ENCODE measurements around the gene PODNL1.
A peak's percentile ranks its signal among the peaks of the same experiment; 100 is the strongest.

PODNL1 gene

GRCh38 chr19:13902993-13903555 is 35.1 kb downstream of the PODNL1 start:
- Histone ChIP-seq H3K4me1 (ENCODE audit: control insufficient read depth, insufficient read depth, low read length) (no peaks in the 10 kb centered on the region; the same call in 1 of the 2 replicates), H3K4me3 (ENCODE audit: low read depth, low read length) (no peak overlapping the region), H3K9me3 (ENCODE audit: control insufficient read depth, insufficient read depth, low read depth, low read length) (no peaks in the 10 kb centered on the region), H3K36me3 (ENCODE audit: control insufficient read depth in 2 of 2, insufficient read depth in 1 of 2, low read length in 2 of 2) (no peaks in the 10 kb centered on the region; a peak in 1 of 3 replicates), H3K27ac (ENCODE audit: extremely low read depth, low read depth, low read length) (no peak overlapping the region)
- ChIA-PET CTCF (interaction anchor here (0.5 to 2.2 kb wide), 11 partner anchors 9 to 1621 kb away, joined by 3 to 8 read pairs (median 3); no protein-coding TSS in a partner anchor), POLR2A (interaction anchor here (0.6 kb wide), 1 partner anchor 22 kb away, joined by 4 read pairs; no protein-coding TSS in a partner anchor)
- TF ChIP-seq WT1 (tag by site-specific recombination; IDR thresholded peaks at IDR 0.05) (no peak), ZNF837 (tag by site-specific recombination; IDR thresholded peaks at IDR 0.05) (no peak), KLF9 (tag by site-specific recombination; IDR thresholded peaks at IDR 0.05; ENCODE audit: low read depth) (no peak), SCRT1 (tag by site-specific recombination; IDR thresholded peaks at IDR 0.05; ENCODE audit: borderline replicate concordance) (peak; percentile 25; the same call in 1 of the 2 replicates), PRDM10 (tag by site-specific recombination; IDR thresholded peaks at IDR 0.05) (peak; percentile 71), ZFP69B (tag by site-specific recombination; IDR thresholded peaks at IDR 0.05) (no peak), ZNF140 (tag by site-specific recombination; IDR thresholded peaks at IDR 0.05) (no peak), ZBTB48 (tag by site-specific recombination; IDR thresholded peaks at IDR 0.05) (no peak), GLIS1 (tag by site-specific recombination; IDR thresholded peaks at IDR 0.05) (no peak), MYNN (tag by site-specific recombination; IDR thresholded peaks at IDR 0.05; ENCODE audit: borderline replicate concordance) (no peak), ZNF341 (tag by site-specific recombination; IDR thresholded peaks at IDR 0.05; ENCODE audit: low read depth) (no peak), ZNF654 (tag by site-specific recombination; IDR thresholded peaks at IDR 0.05; ENCODE audit: low read depth) (peak; percentile 36), SCRT2 (tag by site-specific recombination; IDR thresholded peaks at IDR 0.05) (peak; percentile 64; the same call in 1 of the 2 replicates)
- TF ChIP-seq, protein P1, sequence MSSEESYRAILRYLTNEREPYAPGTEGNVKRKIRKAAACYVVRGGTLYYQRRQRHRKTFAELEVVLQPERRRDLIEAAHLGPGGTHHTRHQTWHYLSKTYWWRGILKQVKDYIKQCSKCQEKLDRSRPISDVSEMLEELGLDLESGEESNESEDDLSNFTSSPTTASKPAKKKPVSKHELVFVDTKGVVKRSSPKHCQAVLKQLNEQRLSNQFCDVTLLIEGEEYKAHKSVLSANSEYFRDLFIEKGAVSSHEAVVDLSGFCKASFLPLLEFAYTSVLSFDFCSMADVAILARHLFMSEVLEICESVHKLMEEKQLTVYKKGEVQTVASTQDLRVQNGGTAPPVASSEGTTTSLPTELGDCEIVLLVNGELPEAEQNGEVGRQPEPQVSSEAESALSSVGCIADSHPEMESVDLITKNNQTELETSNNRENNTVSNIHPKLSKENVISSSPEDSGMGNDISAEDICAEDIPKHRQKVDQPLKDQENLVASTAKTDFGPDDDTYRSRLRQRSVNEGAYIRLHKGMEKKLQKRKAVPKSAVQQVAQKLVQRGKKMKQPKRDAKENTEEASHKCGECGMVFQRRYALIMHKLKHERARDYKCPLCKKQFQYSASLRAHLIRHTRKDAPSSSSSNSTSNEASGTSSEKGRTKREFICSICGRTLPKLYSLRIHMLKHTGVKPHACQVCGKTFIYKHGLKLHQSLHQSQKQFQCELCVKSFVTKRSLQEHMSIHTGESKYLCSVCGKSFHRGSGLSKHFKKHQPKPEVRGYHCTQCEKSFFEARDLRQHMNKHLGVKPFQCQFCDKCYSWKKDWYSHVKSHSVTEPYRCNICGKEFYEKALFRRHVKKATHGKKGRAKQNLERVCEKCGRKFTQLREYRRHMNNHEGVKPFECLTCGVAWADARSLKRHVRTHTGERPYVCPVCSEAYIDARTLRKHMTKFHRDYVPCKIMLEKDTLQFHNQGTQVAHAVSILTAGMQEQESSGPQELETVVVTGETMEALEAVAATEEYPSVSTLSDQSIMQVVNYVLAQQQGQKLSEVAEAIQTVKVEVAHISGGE (tag by site-specific recombination; conservative IDR thresholded peaks at IDR 0.05; ENCODE audit: low read depth), result no peak
- TF ChIP-seq, protein P2, sequence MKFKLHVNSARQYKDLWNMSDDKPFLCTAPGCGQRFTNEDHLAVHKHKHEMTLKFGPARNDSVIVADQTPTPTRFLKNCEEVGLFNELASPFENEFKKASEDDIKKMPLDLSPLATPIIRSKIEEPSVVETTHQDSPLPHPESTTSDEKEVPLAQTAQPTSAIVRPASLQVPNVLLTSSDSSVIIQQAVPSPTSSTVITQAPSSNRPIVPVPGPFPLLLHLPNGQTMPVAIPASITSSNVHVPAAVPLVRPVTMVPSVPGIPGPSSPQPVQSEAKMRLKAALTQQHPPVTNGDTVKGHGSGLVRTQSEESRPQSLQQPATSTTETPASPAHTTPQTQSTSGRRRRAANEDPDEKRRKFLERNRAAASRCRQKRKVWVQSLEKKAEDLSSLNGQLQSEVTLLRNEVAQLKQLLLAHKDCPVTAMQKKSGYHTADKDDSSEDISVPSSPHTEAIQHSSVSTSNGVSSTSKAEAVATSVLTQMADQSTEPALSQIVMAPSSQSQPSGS (tag by site-specific recombination; IDR thresholded peaks at IDR 0.05; ENCODE audit: low read depth), result no peak
- TF ChIP-seq, protein P3, sequence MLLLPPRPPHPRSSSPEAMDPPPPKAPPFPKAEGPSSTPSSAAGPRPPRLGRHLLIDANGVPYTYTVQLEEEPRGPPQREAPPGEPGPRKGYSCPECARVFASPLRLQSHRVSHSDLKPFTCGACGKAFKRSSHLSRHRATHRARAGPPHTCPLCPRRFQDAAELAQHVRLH (tag by site-specific recombination; IDR thresholded peaks at IDR 0.05), result 0 out of 2 replicates have a peak, but pooled peaks have one; percentile 31
- TF ChIP-seq, protein P4, sequence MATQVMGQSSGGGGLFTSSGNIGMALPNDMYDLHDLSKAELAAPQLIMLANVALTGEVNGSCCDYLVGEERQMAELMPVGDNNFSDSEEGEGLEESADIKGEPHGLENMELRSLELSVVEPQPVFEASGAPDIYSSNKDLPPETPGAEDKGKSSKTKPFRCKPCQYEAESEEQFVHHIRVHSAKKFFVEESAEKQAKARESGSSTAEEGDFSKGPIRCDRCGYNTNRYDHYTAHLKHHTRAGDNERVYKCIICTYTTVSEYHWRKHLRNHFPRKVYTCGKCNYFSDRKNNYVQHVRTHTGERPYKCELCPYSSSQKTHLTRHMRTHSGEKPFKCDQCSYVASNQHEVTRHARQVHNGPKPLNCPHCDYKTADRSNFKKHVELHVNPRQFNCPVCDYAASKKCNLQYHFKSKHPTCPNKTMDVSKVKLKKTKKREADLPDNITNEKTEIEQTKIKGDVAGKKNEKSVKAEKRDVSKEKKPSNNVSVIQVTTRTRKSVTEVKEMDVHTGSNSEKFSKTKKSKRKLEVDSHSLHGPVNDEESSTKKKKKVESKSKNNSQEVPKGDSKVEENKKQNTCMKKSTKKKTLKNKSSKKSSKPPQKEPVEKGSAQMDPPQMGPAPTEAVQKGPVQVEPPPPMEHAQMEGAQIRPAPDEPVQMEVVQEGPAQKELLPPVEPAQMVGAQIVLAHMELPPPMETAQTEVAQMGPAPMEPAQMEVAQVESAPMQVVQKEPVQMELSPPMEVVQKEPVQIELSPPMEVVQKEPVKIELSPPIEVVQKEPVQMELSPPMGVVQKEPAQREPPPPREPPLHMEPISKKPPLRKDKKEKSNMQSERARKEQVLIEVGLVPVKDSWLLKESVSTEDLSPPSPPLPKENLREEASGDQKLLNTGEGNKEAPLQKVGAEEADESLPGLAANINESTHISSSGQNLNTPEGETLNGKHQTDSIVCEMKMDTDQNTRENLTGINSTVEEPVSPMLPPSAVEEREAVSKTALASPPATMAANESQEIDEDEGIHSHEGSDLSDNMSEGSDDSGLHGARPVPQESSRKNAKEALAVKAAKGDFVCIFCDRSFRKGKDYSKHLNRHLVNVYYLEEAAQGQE (tag by site-specific recombination; IDR thresholded peaks at IDR 0.05), result no peak

All from HEK293 (cell line).